Islet precursor cell (in vitro differentiated cells): ENCODE results near the gene PIGZ.

Experiments
- DNase-seq: peaks from one replicate; pipeline ENCODE4 v3.0.0-alpha.2; 2018

Gene PIGZ

DNA sequence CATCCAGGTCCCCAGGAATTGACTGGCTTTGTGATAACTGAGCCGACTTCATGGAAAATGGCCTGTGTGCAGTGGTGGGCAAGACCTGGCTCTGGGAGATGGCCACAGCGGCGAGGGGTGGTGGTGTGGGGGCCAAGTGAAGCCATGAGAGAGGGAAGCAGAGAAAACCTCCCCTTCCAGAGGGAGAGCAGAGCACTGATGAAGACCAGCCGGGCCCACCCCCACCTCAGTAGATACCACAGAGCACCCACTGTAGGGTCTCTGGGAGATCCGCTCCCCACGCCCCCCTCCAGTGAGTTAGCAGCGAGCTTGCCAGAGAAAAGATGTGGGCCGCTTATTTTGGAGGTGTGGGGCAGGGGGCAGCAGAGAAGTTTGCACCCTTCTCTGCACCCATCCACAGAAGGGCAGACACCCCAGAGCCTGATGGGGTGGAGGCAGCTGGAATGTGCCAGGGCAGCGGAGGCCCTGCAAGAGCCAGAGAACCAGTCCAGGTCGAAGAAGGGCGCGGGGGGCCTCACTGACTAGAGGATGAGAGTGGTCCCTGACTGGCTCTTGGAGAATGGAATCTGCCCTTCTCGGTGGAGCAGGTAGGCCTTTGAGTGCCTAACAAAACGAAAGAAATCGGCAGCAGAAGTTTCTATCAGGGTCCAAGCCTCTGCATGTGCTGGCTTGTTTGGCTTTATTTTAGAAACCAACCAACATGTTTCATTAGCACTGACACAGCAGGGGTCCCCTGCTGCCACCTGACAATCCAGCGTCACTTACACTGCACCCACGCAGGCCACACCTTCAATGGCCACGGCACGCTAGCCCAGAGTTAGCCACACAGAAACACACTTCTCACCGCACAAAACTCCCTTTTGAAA is 32.7 kb upstream of the PIGZ start:
- no peak for DNase-seq

DNA sequence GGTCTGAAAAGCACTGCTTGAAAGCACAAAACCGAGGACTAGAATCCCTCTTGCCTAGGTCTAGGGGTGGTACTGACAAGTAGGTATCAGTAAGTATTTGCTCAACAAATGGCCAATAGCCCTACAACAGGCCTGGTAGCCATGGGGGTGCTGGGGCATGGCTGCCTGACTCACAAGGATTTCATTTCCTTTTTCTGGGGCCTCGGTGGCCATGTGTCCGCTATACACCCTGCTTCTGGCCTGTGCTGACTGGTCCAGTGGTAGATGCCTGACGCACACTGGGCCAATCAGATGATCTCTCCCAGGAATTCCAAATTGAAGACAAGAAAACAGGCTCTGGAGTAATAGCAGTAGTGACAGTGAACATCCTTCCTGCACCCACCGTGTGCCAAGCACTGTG is 31.6 kb upstream of the PIGZ start:
- no peak for DNase-seq

DNA sequence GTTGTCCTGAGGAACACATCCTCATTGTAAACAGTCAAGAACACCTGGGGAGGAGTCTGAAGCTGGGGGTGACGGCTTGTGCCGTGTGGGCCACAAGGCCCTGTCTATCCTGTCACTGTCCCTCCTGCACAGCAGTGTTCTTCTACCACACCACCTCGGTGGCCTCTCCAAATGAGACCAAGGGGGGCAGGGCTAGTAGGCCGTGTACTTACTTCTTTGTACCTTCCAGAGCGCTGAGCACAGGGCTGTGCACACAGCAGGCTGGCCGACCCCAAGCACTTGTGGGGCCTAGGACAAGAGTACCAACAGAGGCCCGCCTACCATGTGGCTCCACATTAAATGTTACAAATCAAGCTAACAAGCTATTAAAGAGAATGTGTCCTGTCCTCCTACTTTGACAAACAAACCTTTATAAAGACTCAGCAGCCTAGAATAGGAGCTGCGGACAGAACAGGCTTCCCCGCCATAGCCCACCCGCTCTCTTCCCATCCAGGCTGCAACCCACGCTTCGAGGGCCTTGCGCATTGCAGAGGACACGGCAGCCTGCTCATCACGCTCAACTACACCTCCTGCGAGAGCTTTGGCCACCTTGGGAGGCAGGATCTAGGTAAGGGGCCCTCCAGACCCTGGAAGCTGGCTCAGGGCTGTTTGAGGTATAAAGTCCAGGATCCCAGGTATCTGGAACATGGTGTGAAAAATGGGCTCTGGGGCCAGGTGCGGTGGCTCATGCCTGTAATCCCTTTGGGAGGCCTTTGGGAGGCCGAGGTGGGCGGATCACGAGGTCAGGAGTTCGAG is 30.5 kb upstream of the PIGZ start:
- DNase-seq, result no peak

DNA sequence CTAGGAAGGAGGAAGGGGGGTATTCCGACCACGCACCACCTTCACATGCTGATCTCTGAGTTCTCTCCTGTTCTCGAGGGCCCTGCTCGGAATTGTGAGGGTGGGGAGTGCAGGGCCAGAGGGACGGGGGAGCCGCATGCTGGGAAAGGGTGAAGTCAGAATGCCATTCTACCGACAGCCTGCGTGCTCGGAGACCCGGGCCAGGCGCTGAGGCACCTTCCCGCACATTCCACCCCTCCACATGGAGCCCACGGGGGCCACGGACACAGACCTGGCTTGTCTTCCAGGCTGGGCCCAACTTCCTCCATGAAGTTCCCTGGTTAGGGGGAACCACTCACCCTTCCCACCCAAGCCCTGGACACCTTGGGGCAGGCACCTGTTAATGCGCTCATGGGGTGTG is 28.7 kb upstream of the PIGZ start:
- DNase-seq, result peak; percentile 48

DNA sequence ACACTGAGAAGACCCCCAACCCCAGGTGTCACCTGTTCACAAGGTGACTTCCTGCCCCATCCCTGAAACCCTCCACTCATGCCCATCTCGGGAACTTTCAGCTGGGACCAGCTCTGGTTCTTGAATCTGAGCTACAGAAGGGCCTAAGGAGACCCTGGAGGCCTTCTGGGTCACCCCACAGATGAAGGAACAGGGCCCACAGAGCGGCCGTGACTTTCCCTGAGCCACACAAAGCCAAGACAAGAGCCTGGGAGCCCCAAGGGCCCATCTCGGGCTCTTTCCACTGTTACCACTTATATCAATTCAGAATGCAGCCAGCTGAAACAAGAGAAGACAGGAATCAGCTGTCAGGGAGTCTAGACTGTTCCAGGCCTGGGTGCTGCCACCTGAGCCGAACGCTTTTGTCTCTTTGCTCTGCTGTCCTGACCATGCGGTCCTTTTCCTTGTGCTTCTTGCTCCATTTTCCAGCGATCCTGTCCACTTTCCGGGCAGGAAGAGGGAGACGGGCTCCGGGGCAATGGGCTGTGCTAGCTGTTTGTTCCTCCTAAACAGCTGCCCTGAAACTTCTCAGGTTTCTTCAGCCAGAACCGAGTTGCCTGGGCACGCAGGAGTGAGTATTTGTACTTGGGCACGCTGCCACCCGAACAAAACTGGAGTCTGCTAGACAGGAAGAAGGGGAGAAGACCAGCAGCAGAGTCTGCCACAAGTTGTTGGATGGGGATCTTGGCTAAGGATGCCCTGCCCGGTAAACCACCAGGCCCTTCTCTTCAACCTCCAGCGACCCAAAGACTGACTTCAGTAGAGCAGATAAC is 28.0 kb upstream of the PIGZ start:
- DNase-seq, result peak; percentile 51

DNA sequence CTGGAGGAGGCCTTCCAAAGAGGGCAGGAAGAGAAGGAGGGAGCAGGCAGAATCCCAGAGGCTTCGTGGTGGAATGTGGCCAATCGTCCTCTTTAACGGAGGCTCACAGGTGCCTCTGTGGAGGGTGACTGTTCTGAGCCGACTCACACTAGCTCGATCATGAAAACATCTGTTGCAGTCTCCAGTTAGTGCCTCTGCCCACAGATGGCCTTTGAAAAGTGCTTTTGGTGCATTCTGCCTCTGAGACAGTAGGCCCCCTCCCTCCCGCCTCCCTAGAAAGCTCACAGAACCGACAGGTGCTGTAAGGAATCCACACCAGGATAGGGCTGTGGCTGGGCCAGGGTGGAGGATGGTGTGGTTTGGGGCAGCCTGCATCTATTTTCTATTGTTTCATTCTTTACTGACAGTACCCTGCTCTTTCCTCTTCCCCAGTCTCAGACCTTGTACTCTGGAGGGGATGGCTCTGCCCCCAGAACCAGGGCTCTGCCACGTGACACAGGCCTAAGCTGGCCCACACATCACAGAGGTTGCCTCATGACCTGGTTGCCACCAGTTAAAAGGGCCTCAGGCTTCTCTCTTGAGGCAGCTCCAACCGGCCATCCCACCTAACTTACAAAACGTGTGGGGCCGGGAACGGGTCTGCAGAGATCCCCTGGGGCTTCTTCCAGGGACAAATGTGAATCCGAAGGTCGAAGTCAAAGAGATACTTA is 27.2 kb upstream of the PIGZ start:
- DNase-seq, result peak; percentile 53

DNA sequence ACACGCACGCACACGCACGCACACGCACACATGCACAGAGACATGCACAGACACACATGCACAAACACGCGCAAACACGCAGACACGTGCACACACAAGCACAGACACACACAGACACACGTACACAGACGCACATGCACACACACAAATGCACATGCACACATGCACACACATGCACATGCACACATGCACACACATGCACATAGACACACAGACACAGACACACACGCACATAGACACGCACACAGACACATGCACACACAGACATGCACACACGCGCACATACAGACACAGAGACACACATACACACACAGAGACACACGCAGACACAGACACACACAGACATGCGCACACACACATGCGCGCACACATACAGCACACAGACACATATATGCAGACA is 26.4 kb upstream of the PIGZ start:
- DNase-seq, result no peak

DNA sequence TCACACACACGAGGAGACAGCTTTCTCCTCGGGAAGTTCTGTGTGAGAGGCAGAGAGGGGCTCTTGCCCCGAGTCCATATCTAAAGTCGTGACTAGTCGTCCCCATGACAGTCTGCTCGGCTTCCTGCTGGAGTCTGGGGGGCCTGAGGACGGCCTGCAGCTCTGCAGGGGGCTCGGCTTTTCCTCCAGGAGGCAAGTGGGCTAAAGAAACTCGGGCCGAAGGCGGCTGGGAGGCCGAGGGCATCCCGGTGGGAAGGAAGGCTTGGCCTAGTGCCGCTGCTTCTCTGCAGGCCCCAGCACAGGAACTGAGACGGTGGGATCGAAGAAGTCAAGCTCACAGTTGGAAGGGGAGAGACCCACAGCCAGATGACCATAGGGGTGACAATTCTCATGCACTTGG is 25.4 kb upstream of the PIGZ start:
- DNase-seq, result peak; percentile 49

DNA sequence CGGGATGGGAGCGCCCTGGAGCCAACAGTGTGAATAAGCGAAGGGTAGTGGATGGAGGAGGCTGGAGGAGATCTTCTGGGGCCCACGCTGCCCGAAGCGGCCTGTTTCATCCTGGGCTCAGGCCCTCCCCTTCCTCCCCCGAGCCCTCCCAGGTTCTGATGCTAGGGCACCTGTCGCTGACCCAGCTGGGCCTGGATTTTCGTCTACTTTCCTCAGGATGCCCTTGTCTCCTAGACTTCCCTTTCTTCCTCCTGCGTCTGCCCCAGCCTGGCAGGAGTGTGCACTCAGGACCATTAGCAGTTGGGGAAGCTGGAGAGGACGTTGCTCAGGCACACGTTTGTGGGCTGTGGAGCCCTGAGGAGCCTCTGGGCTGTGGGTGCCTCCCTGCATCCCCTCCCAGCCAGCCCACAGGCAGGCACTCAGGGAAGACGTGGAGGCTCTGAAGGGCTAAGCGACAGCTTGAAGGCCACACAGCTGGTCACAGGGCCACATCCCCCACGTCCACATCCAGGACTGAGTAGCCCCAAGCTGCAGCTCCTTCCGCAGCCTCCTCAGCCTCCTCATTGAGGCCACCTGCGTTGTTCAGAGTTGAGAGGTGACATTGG is 23.9 kb upstream of the PIGZ start:
- no peak for DNase-seq

DNA sequence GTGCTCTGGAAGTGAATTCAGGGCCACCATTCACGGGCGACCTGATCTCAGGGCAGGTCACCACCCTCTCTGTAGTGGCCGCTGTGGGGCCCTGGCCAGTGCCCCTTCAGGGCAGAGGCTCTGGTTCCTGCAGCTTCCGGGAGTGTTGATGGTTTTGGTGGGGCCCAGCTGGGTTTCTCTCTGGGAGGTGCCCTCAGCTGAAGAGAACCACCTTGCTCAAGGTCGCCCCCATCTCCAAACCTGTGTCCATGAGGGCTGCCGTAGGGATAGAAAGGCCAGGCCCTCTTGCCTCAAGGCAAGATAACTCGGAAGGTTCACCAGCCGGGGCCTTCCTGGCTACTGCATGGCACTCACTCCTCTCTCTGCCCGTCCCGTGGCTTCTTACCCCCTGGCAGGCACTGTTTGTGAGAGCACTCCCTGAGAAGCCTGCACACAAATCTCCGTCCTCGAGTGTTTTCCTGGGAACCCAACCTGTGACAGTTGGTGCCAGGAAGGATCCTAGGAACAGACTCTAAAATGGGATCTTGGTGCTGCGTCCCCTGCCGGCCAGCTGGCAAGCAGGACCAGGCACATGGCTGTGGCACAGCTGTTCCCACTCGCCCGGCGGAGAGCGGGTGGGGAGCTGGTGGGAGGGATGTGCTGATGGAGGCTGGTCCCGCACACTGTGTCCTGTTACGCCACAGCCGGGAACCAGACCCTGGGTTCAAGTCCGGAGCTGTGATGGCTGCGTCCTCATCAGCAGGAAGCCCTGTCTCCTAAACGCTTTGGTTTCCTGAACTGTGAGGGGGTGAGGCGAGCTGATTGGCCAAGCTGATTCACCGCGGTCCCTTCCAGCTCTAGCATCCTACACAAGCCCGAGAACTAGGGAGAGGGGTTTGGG is 23.2 kb upstream of the PIGZ start:
- peak; percentile 45 for DNase-seq

DNA sequence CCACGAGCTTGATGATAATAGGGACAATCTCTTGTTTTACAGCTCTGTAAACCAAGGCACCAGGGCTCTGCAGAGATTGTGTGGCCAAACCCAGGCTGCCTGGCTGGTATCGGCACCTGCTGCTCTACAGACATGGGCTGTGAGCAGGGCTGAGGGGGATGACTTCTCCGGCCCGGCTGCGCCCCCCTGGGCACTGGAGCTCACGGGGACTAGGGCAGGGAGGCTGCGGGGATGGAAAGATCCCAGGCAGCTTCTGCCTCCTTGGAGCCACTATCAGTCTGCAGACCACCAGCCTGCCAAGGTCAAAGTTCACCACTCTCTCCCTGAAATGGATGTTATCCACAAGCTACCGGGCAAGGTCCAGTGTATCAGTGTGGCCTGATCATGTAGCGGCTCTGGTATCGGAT is 22.0 kb upstream of the PIGZ start:
- DNase-seq, result no peak

DNA sequence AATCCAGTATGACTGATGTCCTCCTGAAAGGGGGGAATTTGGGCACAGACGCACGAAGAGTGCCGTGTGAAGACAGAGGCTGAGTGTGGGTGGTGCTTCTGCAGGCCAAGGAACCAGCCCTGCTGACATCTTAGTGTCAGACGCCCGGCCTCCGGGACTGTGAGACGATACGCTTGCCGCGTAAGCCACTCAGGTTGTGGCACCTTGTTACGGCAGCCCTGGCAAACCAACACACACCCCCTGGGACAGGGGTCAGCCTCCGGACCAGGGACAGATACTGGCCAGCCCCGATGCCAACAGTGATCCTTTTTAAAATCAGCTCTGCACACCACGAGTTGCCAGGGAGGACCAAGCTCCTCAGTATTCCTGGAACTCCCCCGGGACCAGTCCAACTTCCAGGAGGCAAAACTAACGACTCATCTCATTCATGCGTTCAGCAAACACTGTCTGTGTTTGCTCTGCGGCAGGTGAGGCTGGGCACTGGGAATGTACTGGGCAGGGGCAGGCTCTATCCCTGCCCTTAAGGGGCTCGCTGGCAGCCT is 21.2 kb upstream of the PIGZ start:
- DNase-seq, result peak; percentile 52

DNA sequence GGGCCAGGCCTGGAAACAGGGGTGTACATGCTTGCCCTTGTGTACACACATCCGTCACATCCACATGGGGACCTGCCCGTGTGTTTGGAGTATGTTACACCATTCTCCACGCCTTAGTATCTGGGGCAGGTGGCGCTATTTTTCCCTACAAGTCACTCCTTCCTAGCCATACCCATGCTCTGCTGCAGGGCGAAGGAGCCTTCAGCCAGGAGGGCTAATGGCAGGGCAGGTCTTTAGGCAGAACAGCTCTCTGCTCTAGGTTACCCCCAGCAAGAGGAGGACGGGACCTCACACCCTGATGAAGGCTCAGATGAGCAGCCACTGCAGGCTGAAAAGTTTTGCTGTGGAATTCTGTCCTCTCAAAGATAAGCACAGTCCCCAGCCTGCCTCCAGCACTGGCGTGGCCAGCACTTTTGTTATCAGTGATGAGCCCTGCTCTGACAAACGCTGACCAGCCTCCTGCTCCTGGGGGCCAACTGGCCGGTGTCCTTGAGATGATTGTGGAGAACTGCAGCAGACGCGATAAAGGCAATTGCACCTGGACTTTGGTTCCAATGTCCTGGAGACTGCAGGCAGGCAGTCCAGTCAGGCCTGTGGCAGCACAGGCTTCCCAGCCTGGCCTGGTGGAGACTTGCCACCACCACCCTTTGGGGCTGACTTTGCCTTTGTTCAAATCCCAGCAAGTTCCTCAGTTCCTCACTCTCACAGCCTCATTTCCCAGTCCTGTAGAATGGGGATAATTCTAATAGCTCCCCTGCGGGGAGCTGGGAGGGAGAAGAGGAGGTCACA is 19.8 kb upstream of the PIGZ start:
- peak; percentile 77 for DNase-seq

DNA sequence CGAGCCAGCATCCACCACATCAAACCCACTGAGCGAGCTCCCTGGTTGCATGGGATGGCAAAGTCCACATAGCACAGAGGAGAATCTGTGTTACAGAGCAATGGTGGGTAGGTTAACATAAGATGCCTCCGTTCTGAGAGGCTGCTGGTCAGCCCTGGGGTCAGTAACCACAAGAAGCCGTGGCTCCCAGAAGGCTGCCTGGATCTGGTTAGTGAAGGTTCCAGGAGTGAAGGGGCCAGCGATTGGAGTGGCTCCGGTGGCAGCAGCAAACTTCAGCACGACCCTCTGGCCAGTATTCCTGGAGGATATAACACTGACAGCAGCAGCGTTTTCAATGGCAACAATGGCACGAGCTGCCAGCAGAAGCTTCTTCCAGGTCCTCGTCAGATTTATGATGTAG is 18.4 kb upstream of the PIGZ start:
- DNase-seq, result no peak

DNA sequence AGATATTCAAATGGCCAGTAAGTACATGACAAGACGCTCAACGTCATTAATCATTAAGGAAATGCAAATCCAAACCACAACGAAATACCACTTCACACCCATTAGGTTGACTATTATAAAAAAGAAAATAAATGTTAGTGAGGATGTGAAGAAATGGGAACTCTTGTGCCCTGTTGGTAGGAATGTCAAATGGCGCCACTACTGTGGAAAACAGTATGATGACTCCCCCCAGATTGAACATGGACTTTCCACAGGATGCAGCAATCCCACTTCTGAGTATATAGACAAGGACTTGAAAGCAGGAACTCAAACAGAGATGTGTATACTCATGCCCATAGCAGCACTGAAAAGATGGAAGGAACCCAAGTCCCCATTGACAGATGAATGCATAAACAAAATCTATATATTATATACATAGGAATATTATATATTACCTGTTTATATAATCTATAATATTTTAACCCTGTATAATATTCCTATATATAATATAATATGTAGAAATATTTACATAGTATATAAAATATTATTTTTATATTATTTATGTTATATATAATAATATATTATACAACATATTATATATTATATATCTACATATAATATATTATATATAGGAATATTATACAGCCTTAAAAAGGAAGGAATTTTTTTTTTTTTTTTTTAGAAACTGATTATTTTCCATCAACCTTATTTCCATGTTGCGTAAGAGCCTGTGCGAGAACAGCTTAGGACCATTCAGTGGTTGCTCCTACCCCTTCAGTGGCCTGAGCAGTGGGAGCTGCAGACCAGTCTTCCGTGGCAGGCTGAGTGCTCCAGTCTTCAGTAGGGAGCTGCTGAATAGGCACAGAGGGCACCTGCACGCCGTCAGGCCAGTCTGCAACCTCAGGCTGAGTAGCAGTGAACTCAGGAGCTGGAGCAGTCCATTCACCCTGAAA is 17.6 kb upstream of the PIGZ start:
- DNase-seq, result no peak

DNA sequence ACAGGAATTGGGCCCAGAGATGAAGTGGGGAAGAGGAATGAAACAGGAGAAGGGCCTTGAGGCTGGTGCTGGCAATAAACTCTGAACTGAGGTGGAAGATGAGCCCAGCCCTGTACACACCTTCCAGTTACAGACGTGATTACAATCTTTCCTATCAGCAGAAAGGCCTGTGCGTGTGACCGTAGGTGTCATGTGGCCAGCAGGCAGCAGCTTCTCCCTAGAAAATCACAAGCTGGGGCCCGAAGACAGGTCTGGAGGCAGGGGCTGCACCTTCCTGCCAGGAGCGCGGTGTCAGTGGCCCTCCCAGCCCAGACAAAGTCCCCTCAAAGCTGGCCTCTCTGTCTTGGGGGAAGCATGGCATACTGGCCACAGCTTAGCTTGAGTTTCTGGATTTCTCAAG is 16.7 kb upstream of the PIGZ start:
- DNase-seq, result peak; percentile 38

DNA sequence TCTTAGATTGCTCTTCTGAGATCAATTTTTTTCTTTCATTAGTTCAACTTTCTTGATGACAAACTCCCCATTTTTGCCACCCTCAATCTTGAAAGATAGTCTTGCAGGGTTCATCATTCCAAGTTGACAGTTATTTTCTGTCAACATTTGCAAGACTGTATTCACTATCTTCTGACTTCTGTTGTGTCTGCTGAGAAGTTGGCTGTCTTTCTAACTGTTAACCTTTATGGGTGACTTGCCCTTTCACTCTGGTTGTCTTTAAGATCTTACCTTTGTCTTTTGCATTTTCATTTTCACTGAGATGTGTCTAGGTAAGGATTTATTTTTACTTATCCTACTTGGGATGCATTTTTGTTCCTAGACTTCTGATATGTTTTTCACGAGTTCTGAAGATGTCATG is 14.6 kb upstream of the PIGZ start:
- no peak for DNase-seq

DNA sequence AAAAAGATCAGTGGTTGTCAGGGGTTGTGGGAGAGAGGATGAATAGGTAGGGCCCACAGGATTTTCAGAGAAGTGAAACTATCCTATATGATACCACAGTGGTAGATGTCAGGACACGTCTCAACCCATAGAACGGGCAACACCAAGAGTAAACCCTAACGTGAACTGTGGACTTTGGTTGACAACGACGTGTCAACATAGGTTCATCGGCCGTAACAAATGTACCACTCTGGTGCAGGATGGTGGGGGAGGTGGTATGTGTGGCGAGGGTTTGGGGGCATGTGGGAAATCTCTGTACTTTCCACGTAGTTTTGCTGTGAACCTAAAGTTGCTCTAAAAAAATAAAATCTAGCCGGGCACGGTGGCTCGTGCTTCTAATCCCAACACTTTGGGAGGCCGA is 13.0 kb upstream of the PIGZ start:
- peak; percentile 16 for DNase-seq

DNA sequence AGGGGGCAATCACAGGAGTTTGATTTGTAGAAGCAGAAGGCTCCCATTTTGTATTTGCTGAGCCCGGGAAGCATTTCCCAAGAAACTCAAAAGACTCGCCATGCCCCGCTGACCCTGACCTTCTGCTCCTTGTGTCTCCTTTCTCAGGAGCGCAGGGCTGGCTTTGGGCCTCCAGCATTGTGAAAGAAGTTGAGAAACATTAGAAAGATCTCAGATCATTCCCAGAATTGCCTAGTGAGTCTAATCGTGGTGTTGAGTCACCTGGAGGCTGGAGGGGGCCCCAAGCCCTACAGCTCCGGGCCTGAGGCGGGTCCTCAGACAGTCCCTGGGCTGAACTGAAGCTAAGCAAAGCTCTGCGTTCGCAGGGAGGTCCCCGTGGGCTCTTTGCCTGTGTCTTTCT is 10.9 kb upstream of the PIGZ start:
- peak; percentile 44 for DNase-seq
